GM19023 (cell line): Measurements from ENCODE around the gene CHCHD2.
A peak's percentile ranks its signal among the peaks of the same experiment; 100 is the strongest.
"Not testable (repeated sequence)": the region's sequence is repeated elsewhere in the genome, so short reads cannot be mapped to it uniquely, and the experiment has no call there.

Experiments
- ATAC-seq: cut with Tn5 transposase; IDR thresholded peaks from one replicate; pipeline ENCODE4 v1.9.1; 2021; ENCODE audit warnings: mild to moderate bottlenecking, moderate library complexity; ENCODE audit not compliant: unreplicated experiment

Gene CHCHD2

DNA sequence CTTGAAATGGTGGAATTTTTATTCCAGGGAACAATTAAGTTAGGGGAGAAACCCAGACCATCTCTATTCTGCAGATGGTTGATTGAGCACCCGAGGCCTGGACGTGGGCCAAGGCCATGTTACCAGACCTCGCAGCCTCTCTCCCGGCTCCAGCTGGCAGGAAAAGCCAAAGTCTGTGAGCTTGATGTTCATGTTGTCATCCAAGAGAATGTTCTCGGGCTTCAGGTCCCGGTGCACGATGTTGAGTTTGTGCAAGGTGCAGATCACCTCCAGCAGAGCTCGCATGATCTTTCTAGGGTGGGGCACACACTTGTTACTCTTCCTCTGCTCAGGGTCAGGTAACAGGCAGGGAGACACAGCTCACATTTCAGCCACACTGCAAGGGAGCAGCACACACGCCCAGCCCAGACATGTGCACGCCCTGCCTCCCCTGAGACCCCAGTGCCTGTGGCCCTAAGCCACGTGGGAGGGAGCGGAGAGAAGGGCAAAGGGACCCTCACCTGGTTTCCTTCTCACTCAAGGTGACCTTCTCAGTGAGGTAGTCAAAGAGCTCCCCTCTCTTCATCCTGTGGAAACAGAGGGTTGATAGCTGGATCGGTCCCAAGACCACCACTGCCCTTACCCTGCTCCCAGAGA, 23.0 kb downstream of the CHCHD2 start:
- no peak for ATAC-seq

DNA sequence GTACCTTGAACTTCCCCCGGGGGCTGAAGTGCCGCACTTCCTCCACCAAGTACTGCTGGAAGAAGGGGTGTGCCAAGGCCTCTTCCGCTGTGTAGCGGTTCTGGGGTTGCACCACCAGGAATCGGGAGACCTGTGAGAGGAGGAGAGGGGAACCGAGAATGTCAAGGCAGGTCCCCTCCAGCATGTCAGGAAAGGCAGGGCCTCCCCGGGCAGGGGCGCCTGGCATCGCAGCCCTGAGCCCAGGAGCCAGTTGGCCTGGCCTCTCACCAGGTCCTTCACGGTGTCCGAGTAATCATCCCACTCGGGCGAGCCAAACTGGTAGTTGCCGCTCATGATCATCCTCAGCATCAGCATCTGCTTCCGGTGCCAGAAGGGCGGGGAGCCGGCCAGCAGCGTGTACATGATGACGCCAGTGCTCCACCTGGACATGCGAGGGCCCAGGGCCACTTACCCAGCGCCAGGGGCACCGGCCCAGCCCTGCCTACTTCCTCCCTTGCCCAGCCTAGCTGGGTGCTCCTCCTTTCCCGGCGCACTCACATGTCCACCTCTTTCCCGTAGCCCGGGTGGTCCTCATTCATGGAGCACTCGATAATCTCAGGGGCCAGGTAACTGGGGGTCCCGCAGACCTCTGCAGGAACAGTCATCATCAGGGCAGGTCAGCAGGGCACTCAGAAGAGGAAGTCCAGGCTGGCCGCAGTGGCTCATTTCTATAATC, 24.5 kb downstream of the CHCHD2 start:
- ATAC-seq = no peak

DNA sequence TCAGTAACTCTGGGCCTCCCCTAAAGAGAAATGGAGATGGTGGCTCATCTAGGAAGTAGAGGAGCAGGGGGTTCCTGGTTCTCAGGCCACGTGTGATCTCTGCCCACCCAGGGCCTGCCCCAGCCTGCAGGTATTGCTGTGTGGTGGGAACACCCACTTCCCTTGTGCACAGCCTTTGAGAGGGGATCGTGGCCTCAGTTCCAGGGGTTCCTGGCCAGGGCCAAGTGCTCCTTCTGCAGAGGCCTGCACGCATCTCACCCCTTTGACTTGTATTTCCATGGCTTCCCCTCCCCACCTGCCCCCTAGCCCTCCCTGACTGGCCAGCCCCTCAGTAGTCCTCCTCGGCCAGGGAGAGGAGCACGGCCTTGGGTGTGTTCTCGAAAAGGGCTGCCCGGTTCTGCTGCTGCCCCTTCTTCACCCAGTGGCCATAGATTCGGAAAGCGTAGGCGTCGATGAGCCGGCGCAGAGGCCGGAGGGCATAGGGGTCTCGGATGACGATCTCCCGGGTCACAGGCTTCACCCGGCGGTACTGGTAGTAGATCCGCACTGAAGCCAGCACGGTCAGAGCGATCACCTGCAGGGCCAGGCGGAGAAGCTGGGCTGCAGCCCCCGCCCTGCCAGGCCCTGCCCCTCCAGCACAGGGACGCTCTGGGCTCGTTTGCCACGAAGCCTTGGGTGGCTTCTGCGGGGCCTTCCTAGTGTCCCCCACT, 25.4 kb downstream of the CHCHD2 start:
- ATAC-seq = not testable (repeated sequence)

DNA sequence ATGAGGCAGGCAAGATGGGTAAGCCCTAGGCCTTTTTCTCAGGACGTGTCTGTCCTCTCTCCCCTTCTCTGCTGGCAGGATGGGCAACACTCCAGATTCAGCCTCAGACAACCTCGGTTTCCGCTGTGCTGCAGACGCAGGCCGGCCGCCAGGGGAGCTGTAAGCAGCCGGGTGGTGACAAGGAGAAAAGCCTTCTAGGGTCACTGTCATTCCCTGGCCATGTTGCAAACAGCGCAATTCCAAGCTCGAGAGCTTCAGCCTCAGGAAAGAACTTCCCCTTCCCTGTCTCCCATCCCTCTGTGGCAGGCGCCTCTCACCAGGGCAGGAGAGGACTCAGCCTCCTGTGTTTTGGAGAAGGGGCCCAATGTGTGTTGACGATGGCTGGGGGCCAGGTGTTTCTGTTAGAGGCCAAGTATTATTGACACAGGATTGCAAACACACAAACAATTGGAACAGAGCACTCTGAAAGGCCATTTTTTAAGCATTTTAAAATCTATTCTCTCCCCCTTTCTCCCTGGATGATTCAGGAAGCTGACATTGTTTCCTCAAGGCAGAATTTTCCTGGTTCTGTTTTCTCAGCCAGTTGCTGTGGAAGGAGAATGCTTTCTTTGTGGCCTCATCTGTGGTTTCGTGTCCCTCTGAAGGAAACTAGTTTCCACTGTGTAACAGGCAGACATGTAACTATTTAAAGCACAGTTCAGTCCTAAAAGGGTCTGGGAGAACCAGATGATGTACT, 26.7 kb downstream of the CHCHD2 start:
- ATAC-seq = no peak

GRCh38 chr7:56078196-56078595, 28.1 kb downstream of the CHCHD2 start:
- no peak for ATAC-seq

GRCh38 chr7:56077681-56078080, 28.6 kb downstream of the CHCHD2 start:
- ATAC-seq = no peak

- peak; percentile 84 for ATAC-seq
Measured at GRCh38 chr7:56074371-56074791, 31.9 kb downstream of the CHCHD2 start.

DNA sequence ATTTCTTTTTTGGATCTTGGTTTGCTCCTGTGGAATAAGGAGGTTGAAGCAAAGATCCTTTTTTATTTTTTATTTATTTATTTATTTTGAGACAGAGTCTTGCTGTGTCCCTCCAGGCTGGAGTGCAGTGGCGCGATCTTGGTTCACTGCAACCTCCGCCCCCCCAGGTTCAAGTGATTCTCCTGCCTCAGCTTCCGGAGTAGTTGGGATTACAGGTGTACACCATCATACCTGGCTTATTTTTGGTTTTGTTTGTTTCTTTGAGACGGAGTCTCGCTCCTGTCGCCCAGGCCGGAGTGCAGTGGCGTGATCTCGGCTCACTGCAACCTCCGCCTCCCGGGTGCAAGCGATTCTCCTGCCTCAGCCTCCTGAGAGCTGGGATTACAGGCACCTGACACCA, 39.9 kb downstream of the CHCHD2 start:
- not testable (repeated sequence) for ATAC-seq

GRCh38 chr7:56063882-56064625, 42.2 kb downstream of the CHCHD2 start, which contains the start of gene SUMF2:
SUMF2 (plus strand) TSS chr7:56064286; CDS start chr7:56064312, 26 bp downstream.
- ATAC-seq = peak; percentile 91

- no peak for ATAC-seq
Measured at GRCh38 chr7:56063500-56063881, 42.8 kb downstream of the CHCHD2 start.

- no peak for ATAC-seq
Measured at GRCh38 chr7:56062382-56062781, 43.9 kb downstream of the CHCHD2 start.

DNA sequence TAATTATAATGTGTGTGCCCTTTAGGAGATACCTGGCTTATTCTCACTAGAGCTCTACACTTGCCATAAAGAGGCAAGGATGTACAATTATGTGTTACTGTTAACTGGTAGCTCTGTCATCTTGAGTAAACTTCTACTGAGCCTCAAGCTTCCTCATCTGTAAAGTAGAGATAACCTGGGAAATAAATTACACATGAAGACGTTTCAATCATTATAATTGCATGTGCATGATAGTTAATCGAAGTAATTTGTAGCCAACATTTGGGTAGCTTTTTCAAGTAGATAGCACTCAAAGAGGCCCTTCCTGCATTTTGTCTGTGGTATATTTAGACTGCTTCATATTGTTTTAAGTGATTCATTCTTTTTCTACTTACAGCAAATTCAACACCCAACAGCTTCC, 52.3 kb downstream of the CHCHD2 start:
- ATAC-seq = no peak

DNA sequence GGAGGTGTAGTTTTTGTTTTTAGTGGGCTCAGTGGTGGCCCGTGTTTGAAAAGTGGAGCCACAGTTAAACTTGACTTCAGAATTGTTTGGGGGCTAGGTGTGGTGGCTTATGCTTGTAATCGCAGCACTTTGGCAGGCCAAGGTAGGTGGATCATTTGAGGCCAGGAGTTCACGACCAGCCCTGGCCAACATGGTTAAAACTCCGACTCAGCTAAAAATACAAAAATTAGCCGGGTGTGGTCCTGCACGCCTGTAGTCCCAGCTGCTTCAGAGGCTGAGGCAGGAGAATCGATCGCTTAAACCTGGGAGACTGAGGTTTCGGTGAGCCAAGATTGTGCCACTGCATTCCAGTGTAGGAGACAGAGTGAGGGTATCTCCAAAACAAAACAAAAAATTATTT, 52.9 kb downstream of the CHCHD2 start:
- no peak for ATAC-seq
